HG02642 (cell line): Measurements from ENCODE around the gene TRNAU1AP.
"Not testable (repeated sequence)": the region's sequence is repeated elsewhere in the genome, so short reads cannot be mapped to it uniquely, and the experiment has no call there.

Experiments
- ATAC-seq: cut with Tn5 transposase; IDR thresholded peaks from one replicate; pipeline ENCODE4 v1.9.1; 2021; ENCODE audit warnings: mild to moderate bottlenecking; ENCODE audit not compliant: unreplicated experiment, poor library complexity

TRNAU1AP gene

GRCh38 chr1:28520796-28521195 lies 32.1 kb upstream of the TRNAU1AP start:
- not testable (repeated sequence) for ATAC-seq

- no peak for ATAC-seq
These were observed 31.3 kb upstream of the TRNAU1AP start for GRCh38 chr1:28521502-28522164.

GRCh38 chr1:28522537-28522936 lies 30.3 kb upstream of the TRNAU1AP start:
- not testable (repeated sequence) for ATAC-seq

GRCh38 chr1:28525002-28525642 lies 27.8 kb upstream of the TRNAU1AP start:
- ATAC-seq: not testable (repeated sequence)

GRCh38 chr1:28526886-28527285 lies 26.0 kb upstream of the TRNAU1AP start:
- ATAC-seq: no peak

- no peak for ATAC-seq
These were observed 22.4 kb upstream of the TRNAU1AP start for GRCh38 chr1:28530456-28530855.

- ATAC-seq: no peak
These were observed 18.2 kb upstream of the TRNAU1AP start for GRCh38 chr1:28534671-28535070.

- ATAC-seq: no peak
These were observed 17.7 kb upstream of the TRNAU1AP start for GRCh38 chr1:28535180-28535579.

GRCh38 chr1:28537457-28538199 lies 15.3 kb upstream of the TRNAU1AP start:
- ATAC-seq: no peak

GRCh38 chr1:28538286-28538685 lies 14.6 kb upstream of the TRNAU1AP start:
- ATAC-seq: no peak

GRCh38 chr1:28540651-28541050 lies 12.2 kb upstream of the TRNAU1AP start:
- ATAC-seq: no peak

- ATAC-seq: not testable (repeated sequence)
These were observed 11.4 kb upstream of the TRNAU1AP start for GRCh38 chr1:28541414-28542015.

- no peak for ATAC-seq
These were observed 7.6 kb upstream of the TRNAU1AP start for GRCh38 chr1:28545246-28545628.

GRCh38 chr1:28548318-28548717 lies 4.6 kb upstream of the TRNAU1AP start:
- no peak for ATAC-seq

GRCh38 chr1:28551381-28551780 lies 1.5 kb upstream of the TRNAU1AP start:
- ATAC-seq: no peak

- no peak for ATAC-seq
These were observed 8.0 kb downstream of the TRNAU1AP start for GRCh38 chr1:28560886-28561285.

- no peak for ATAC-seq
These were observed 11.4 kb downstream of the TRNAU1AP start for GRCh38 chr1:28564310-28564709.

- no peak for ATAC-seq
These were observed 12.2 kb downstream of the TRNAU1AP start for GRCh38 chr1:28565040-28565439.

- ATAC-seq: no peak
These were observed 12.8 kb downstream of the TRNAU1AP start for GRCh38 chr1:28565726-28566125.

GRCh38 chr1:28566931-28567330 lies 14.0 kb downstream of the TRNAU1AP start:
- ATAC-seq: no peak

- ATAC-seq: no peak
These were observed 19.0 kb downstream of the TRNAU1AP start for GRCh38 chr1:28571911-28572310.
